HG02981 (cell line): ENCODE measurements around the gene HID1.

Experiments
- ATAC-seq: cut with Tn5 transposase; IDR thresholded peaks from one replicate; pipeline ENCODE4 v1.9.1; 2021; ENCODE audit warnings: mild to moderate bottlenecking, moderate library complexity; ENCODE audit not compliant: unreplicated experiment

HID1 gene

GRCh38 chr17:74950207-74950606 lies 22.4 kb downstream of the HID1 start:
- ATAC-seq = no peak

DNA sequence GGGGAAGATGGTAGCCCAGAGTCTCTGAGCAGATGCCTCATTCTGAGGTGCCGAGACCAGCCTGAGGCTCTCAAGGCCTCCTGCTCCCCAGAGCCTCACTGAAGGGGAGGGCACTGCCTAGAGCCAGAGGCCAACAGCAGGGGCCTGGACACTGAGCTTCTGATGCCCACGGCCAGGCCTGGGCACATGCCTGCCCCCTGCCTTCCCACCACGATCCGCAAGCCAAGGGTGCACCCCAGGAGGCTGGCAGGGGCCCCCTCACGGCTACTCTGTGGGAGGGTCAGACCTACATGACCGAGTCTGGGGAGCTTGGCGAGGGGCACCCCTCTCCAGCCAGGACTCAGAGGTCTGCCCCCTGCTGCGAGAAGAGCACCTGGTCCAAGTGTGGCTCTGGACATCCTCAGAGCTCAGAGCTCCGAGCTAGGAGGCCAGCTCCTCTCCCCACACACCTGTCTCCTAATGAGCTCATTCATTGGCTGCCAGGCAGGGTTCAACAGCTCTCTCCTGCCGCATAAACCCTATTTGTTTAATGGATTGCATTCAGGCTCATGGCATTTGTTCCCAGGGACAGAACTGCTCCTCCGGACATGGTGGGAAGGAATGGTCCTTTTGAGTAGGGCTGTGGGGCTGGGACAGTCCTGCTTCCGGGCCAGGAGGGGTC lies 23.0 kb downstream of the HID1 start:
- no peak for ATAC-seq

- ATAC-seq = no peak
These were observed 25.4 kb downstream of the HID1 start for GRCh38 chr17:74947041-74947754.

DNA sequence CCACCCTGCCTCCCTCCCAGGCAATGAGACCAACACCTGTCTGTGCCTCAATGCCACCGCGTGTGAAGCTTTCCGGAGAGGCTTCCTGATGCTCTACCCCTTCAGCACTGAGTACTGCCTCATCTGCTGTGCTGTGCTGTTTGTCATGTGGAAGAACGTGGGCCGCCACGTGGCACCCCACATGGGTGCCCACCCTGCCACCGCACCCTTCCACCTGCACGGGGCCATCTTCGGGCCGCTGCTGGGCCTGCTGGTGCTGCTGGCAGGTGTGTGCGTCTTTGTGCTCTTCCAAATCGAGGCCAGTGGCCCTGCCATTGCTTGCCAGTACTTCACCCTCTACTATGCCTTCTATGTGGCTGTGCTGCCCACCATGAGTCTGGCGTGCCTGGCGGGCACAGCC lies 25.9 kb downstream of the HID1 start:
- no peak for ATAC-seq

DNA sequence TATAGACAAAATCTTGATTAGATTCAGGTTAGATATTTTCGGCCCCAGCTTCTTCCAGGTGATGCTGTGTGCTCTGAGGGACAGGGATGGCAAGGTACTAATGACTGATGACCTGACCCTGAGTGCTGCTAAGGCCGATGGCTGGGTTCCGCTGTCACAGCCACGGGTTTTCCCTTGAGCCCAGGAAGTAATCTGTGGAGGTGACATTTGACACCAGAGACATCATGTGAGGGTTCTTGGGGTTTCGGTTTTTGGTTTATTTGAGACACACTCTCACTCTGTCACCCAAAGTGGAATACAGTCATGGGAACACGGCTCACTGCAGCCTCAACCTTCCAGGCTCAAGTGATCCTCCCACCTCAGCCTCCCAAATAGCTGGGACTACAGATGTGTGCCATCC lies 27.0 kb downstream of the HID1 start:
- ATAC-seq = no peak

DNA sequence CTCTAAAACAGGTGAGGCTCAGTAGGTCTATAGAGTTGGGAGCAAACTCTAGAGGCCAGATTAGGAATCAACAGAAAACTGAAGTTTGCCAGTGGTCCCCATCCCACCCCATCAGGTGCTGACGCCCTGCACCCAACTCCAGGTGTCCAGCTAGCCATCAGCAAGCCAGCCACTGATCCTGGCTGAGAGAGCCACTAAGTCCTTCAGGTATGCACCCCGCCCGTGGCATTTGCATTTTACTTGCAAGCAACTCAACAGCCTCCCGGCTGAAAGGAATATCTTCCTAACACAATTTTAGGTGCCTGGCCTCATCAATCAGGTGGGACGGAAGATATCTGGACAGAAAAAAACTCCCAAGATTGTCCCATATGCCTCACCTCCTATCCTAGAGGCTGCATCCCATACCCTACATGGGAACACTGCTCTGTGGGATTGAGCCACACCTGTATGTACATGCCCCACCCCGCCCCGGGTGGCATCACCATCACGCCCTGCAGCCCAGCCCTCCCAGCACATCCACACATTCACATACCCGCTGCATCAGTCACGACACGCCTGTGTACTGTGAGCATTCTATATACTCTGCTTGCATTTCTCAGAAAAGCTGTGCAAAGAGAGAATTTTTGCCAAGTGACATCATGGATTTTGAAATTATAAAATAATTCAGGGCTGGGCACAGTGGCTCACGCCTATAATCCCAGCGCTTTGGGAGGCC lies 28.6 kb downstream of the HID1 start:
- no peak for ATAC-seq

DNA sequence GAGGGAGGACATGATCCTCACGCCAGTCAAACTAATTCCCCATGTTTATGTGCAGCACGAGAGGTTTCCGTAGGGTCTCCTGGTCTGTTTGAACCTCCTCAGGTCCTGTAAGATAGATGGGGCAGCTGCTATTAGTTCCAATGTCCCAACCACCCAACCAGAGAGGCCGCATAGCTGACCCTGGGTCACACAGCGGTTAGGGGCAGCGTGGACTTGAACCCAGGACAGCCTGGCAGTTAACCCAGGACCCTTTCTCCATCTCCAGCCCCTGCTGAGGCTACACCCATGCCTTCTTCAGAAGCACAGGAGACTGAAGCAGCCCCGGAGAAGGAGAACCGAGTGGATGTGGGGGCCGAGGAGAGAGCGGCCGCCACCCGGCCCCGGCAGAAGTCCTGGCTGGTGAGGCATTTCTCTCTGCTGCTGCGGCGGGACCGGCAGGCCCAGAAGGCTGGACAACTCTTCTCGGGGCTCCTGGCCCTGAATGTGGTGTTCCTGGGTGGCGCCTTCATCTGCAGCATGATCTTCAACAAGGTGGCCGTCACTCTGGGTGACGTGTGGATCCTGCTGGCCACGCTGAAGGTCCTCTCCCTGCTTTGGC lies 31.3 kb downstream of the HID1 start:
- ATAC-seq = no peak

DNA sequence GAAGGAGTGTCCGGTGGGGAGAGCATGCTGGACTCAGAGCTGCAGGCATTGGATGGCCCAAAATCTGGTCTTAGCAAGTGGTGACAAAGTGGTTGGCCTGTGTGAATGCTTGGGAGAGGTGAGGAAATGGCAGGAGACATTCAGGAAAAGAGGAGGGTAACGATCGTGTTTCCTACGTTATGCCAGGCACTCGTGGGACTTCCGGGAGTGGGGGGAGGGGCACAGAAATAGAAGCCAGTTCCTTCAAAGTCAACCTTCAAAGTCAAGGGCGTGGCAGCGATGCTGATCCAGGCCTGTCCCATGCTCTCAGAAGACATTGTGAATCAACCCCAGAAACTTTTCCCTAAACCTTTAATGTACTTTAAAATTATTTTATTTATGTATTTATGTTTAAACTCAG lies 33.0 kb downstream of the HID1 start:
- no peak for ATAC-seq

GRCh38 chr17:74938194-74938950 lies 34.2 kb downstream of the HID1 start:
- no peak for ATAC-seq

GRCh38 chr17:74937064-74938051 lies 35.2 kb downstream of the HID1 start:
- no peak for ATAC-seq

GRCh38 chr17:74936470-74936799 lies 36.1 kb downstream of the HID1 start:
- no peak for ATAC-seq

- ATAC-seq = no peak
These were observed 36.7 kb downstream of the HID1 start, which contains the start of gene OTOP3 for GRCh38 chr17:74935585-74936469. Gene OTOP3 (plus strand): TSS chr17:74935898. CDS start chr17:74935922, 24 bp downstream.

DNA sequence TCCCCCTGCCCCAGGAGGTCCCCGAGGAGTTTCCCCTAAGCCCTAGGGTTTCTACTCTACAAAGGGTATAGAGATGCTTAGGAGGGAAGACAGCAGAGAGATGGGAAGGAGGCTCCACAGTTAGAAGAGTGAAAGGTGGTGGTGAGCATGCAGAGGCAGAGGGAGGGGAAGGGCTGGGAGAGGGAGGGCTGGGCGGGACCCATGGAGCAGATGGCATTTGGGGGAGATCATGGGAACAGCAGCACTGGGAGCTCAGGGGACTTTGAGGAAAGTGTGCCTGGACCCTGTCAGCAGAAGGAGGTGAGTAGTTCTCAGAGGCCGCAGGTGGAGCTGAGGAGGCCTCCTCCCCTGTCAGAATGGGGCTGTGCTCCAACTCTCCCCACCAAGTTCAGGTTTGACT lies 37.5 kb downstream of the HID1 start:
- ATAC-seq = no peak

GRCh38 chr17:74930535-74931036 lies 42.0 kb downstream of the HID1 start:
- no peak for ATAC-seq

GRCh38 chr17:74928786-74929185 lies 43.8 kb downstream of the HID1 start:
- no peak for ATAC-seq

DNA sequence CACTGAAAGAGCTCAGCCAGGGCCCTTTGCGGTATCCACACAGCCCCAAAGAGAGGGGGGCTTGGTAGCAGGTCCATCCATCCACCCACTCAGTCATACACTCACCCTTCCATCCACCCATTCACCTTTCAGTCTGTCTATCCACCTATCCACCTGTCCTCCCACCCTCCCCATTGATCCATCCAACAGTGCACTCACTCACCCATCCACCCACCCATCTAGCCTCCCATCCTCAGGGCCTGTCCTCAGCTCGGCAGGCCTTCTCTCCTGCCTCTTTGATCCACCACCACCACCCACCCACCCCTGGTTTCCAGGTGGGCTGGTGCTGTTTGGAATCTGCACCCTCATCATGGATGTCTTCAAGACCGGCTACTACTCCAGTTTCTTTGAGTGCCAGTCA lies 47.3 kb downstream of the HID1 start:
- no peak for ATAC-seq

- no peak for ATAC-seq
These were observed 48.2 kb downstream of the HID1 start, which contains the start of gene OTOP2 for GRCh38 chr17:74924250-74924948. Gene OTOP2 (plus strand): TSS chr17:74924273. CDS start chr17:74924633, 360 bp downstream.
